ENCODE measurements around the gene ZNF385B. TPM values are rescaled to one million over a fixed set of nuclear protein-coding genes. Genes with fewer than 3 reads are reported as not detected.

The ZNF385B gene
- total RNA-seq, 1 experiment from 2014 or later = 9.3 TPM

GRCh38 chr2:179686718-179687342, 174.6 kb downstream of the ZNF385B start (continued):
- no peak for TF ChIP-seq ZBTB33 (IDR thresholded peaks at IDR 0.05; ENCODE audit: extremely low read depth, insufficient replicate concordance, low read length)
- no peak for TF ChIP-seq JUND (IDR thresholded peaks at IDR 0.05)
- TF ChIP-seq CBX3 (IDR thresholded peaks at IDR 0.05; ENCODE audit: low read depth) = no peak
- TF ChIP-seq CTCF (IDR thresholded peaks at IDR 0.05 in 2 of 3, conservative IDR thresholded peaks at IDR 0.05 in 1 of 3; ENCODE audit: borderline replicate concordance in 1 of 3, insufficient read depth in 1 of 3, low read depth in 2 of 3, low read length in 2 of 3) = no peak
- no peak for TF ChIP-seq MAX (IDR thresholded peaks at IDR 0.05)
- TF ChIP-seq CEBPB (IDR thresholded peaks at IDR 0.05; ENCODE audit: low read depth) = no peak
- no peak for TF ChIP-seq EZH2 (IDR thresholded peaks at IDR 0.05)
- TF ChIP-seq TCF7L2 (IDR thresholded peaks at IDR 0.05; ENCODE audit: borderline replicate concordance, extremely low read depth, insufficient read depth, insufficient read length) = no peak
- no peak for TF ChIP-seq RAD21 (IDR thresholded peaks at IDR 0.05; ENCODE audit: low read depth)
- TF ChIP-seq YY1 (IDR thresholded peaks at IDR 0.05; ENCODE audit: extremely low read depth, insufficient replicate concordance, low read depth, low read length) = no peak
- TF ChIP-seq EZH2phosphoT487 (IDR thresholded peaks at IDR 0.05; ENCODE audit: borderline replicate concordance) = no peak
- TF ChIP-seq SRF (IDR thresholded peaks at IDR 0.05; ENCODE audit: low read depth) = no peak
- TF ChIP-seq ZFX (IDR thresholded peaks at IDR 0.05) = no peak

Measured in HCT116 (cell line).